SK-N-SH treated with all-trans-retinoic acid at 6 μM for 48 hours (cell line): ENCODE results near the gene SCRN1.

Source experiments
- ARNTL ChIP-seq: fragments of 450-650 bp; formaldehyde crosslinking; IDR thresholded peaks from 2 replicates; pipeline ENCODE4 v1.5.0; 2020; ENCODE audit warnings: low read depth, mild to moderate bottlenecking, moderate library complexity, borderline replicate concordance
- BACH2 ChIP-seq: fragments of 250-450 bp; sonication (Bioruptor Pico); IDR thresholded peaks from 2 replicates; pipeline ENCODE4 v1.9.0; 2021; ENCODE audit warnings: mild to moderate bottlenecking, borderline replicate concordance
- CREB5 ChIP-seq: fragments of 250-450 bp; sonication (Bioruptor Pico); IDR thresholded peaks from 2 replicates; pipeline ENCODE4 v1.5.1; 2020; ENCODE audit warnings: low read depth, mild to moderate bottlenecking, moderate library complexity
- GLIS3 ChIP-seq: fragments of 250-450 bp; sonication (Bioruptor Pico); IDR thresholded peaks from 2 replicates; pipeline ENCODE4 v1.5.0; 2020; ENCODE audit warnings: mild to moderate bottlenecking, moderate library complexity
- ISL1 ChIP-seq: fragments of 250-450 bp; sonication (Bioruptor Pico); IDR thresholded peaks from 2 replicates; pipeline ENCODE4 v2.1.2; 2022; ENCODE audit warnings: mild to moderate bottlenecking, moderate library complexity
- POU6F1 ChIP-seq: fragments of 250-450 bp; sonication (Bioruptor Pico); IDR thresholded peaks from 2 replicates; pipeline ENCODE4 v1.8.0; 2021; ENCODE audit warnings: low read depth, mild to moderate bottlenecking, moderate library complexity, borderline replicate concordance
- RARB ChIP-seq: fragments of 250-450 bp; sonication (Bioruptor Pico); IDR thresholded peaks from 2 replicates; pipeline ENCODE4 v1.8.0; 2021; ENCODE audit warnings: mild to moderate bottlenecking, moderate library complexity
- SNAI2 ChIP-seq: fragments of 250-450 bp; sonication (Bioruptor Pico); IDR thresholded peaks from 2 replicates; pipeline ENCODE4 v1.5.0; 2020; ENCODE audit warnings: mild to moderate bottlenecking, moderate library complexity
- TCF4 ChIP-seq: fragments of 250-450 bp; sonication (Bioruptor Pico); IDR thresholded peaks from 2 replicates; pipeline ENCODE4 v1.8.0; 2021; ENCODE audit warnings: mild to moderate bottlenecking, moderate library complexity, borderline replicate concordance
- ZC3H10 ChIP-seq: fragments of 250-450 bp; sonication (Bioruptor Pico); IDR thresholded peaks from 2 replicates; pipeline ENCODE4 v1.5.1; 2021; ENCODE audit warnings: mild to moderate bottlenecking, moderate library complexity
- ZFP30 ChIP-seq: fragments of 450-650 bp; formaldehyde crosslinking; IDR thresholded peaks from 2 replicates; pipeline ENCODE4 v1.5.0; 2022; ENCODE audit warnings: mild to moderate bottlenecking, moderate library complexity
- TF ChIP-seq, protein P1 (sequence below): fragments of 250-450 bp; sonication (Bioruptor Pico); IDR thresholded peaks from 2 replicates; pipeline ENCODE4 v1.8.0; 2020; ENCODE audit warnings: mild to moderate bottlenecking, moderate library complexity, borderline replicate concordance

DNA sequence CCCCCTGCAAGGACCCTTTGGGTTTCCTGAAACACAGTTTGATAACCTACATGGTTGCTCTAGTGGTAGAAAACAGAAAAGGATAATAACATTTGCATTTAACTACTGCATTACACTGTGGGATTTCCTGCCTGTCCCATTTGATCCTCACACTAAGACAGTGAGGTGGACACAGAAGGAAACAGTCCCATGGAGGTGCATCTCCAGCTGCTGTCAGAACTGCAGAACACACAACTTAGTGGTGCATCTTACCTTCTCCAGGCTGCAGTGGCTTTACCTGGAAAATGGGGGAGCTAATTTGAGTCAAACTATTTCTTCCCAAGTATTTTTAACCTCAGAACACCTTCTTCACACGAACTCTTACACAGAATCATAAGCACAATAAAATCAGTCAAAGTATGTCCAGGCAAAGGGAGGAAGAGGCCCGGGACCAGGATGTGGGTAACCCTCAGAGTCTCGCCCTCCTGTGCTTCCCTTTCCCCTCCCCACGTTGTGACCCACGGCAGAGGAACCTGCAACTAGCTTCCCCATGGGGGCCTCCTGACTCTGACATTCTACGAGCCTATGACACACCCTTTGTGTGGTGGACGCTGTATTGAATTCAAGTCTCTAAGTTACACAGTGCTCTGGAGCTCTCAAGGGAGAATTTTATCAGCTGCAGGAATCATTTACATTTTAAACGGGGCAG, 33.7 kb downstream of the SCRN1 start:
- TF ChIP-seq, protein P1, sequence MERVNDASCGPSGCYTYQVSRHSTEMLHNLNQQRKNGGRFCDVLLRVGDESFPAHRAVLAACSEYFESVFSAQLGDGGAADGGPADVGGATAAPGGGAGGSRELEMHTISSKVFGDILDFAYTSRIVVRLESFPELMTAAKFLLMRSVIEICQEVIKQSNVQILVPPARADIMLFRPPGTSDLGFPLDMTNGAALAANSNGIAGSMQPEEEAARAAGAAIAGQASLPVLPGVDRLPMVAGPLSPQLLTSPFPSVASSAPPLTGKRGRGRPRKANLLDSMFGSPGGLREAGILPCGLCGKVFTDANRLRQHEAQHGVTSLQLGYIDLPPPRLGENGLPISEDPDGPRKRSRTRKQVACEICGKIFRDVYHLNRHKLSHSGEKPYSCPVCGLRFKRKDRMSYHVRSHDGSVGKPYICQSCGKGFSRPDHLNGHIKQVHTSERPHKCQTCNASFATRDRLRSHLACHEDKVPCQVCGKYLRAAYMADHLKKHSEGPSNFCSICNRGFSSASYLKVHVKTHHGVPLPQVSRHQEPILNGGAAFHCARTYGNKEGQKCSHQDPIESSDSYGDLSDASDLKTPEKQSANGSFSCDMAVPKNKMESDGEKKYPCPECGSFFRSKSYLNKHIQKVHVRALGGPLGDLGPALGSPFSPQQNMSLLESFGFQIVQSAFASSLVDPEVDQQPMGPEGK (CRISPR knock-in tag) = no peak
- TF ChIP-seq GLIS3 (CRISPR knock-in tag) = no peak
- no peak for TF ChIP-seq RARB
- TF ChIP-seq CREB5 (CRISPR knock-in tag) = no peak
- no peak for TF ChIP-seq ZC3H10
- TF ChIP-seq ARNTL = no peak
- TF ChIP-seq POU6F1 = no peak
- no peak for TF ChIP-seq ISL1 (CRISPR knock-in tag)
- TF ChIP-seq BACH2 (CRISPR knock-in tag) = no peak
- TF ChIP-seq ZFP30 (CRISPR knock-in tag) = no peak
- TF ChIP-seq SNAI2 (CRISPR knock-in tag) = no peak
- TF ChIP-seq TCF4 (CRISPR knock-in tag) = no peak
